ENCODE results near the gene SLC38A6.

The SLC38A6 gene

GRCh38 chr14:60981633-60982455 is 799 bp downstream of the SLC38A6 start:
- peak; percentile 23 for DNase-seq (ENCODE audit: low spot score)

GRCh38 chr14:60984196-60984595 is 3.2 kb downstream of the SLC38A6 start:
- no peak for DNase-seq (ENCODE audit: low spot score)

GRCh38 chr14:60986500-60986899 is 5.5 kb downstream of the SLC38A6 start:
- DNase-seq (ENCODE audit: low spot score): no peak

GRCh38 chr14:60989599-60989998 is 8.6 kb downstream of the SLC38A6 start:
- DNase-seq (ENCODE audit: low spot score): no peak

GRCh38 chr14:60998617-60999016 is 17.6 kb downstream of the SLC38A6 start:
- no peak for DNase-seq (ENCODE audit: low spot score)

- DNase-seq (ENCODE audit: low spot score): no peak
These were observed 18.5 kb downstream of the SLC38A6 start for GRCh38 chr14:60999536-60999935.

GRCh38 chr14:61003571-61003970 is 22.5 kb downstream of the SLC38A6 start:
- no peak for DNase-seq (ENCODE audit: low spot score)

- no peak for DNase-seq (ENCODE audit: low spot score)
These were observed 38.5 kb downstream of the SLC38A6 start for GRCh38 chr14:61019537-61019936.

GRCh38 chr14:61025251-61026223 is 44.5 kb downstream of the SLC38A6 start:
- DNase-seq (ENCODE audit: low spot score): peak; percentile 16

- DNase-seq (ENCODE audit: low spot score): no peak
These were observed 45.5 kb downstream of the SLC38A6 start for GRCh38 chr14:61026526-61026925.

- no peak for DNase-seq (ENCODE audit: low spot score)
These were observed 50.0 kb downstream of the SLC38A6 start for GRCh38 chr14:61031026-61031425.

GRCh38 chr14:61033054-61033453 is 52.0 kb downstream of the SLC38A6 start:
- no peak for DNase-seq (ENCODE audit: low spot score)

- DNase-seq (ENCODE audit: low spot score): no peak
These were observed 52.8 kb downstream of the SLC38A6 start for GRCh38 chr14:61033855-61034254.

GRCh38 chr14:61034416-61035120 is 53.5 kb downstream of the SLC38A6 start:
- DNase-seq (ENCODE audit: low spot score): no peak

- no peak for DNase-seq (ENCODE audit: low spot score)
These were observed 56.2 kb downstream of the SLC38A6 start for GRCh38 chr14:61037215-61037614.

GRCh38 chr14:61041704-61042103 is 60.7 kb downstream of the SLC38A6 start:
- DNase-seq (ENCODE audit: low spot score): no peak

GRCh38 chr14:61042220-61042619 is 61.2 kb downstream of the SLC38A6 start:
- DNase-seq (ENCODE audit: low spot score): peak; percentile 13

- no peak for DNase-seq (ENCODE audit: low spot score)
These were observed 62.5 kb downstream of the SLC38A6 start for GRCh38 chr14:61043506-61043905.

- no peak for DNase-seq (ENCODE audit: low spot score)
These were observed 66.0 kb downstream of the SLC38A6 start for GRCh38 chr14:61047021-61047420.

- DNase-seq (ENCODE audit: low spot score): no peak
These were observed 67.6 kb downstream of the SLC38A6 start for GRCh38 chr14:61048640-61049039.

GRCh38 chr14:61050417-61050816 is 69.4 kb downstream of the SLC38A6 start:
- DNase-seq (ENCODE audit: low spot score): no peak

GRCh38 chr14:61051051-61051450 is 70.0 kb downstream of the SLC38A6 start:
- no peak for DNase-seq (ENCODE audit: low spot score)

Measured in HuH-7.5 (cell line).